ENCODE measurements around the gene WBP2NL.

The WBP2NL gene

GRCh38 chr22:42013385-42013784, 14.8 kb downstream of the WBP2NL start:
- ATAC-seq, result no peak
- TF ChIP-seq CREB5 (CRISPR knock-in tag; IDR thresholded peaks at IDR 0.05; ENCODE audit: low read depth) (no peak), ZFP3 (CRISPR knock-in tag; IDR thresholded peaks at IDR 0.05) (no peak), OSR1 (CRISPR knock-in tag; IDR thresholded peaks at IDR 0.05) (no peak), ZC3H10 (CRISPR knock-in tag; IDR thresholded peaks at IDR 0.05) (no peak), SNAI2 (CRISPR knock-in tag; IDR thresholded peaks at IDR 0.05) (no peak), ARNTL (CRISPR knock-in tag; IDR thresholded peaks at IDR 0.05; ENCODE audit: borderline replicate concordance, low read depth) (no peak), CSDC2 (CRISPR knock-in tag; IDR thresholded peaks at IDR 0.05) (no peak), ISL1 (CRISPR knock-in tag; IDR thresholded peaks at IDR 0.05) (no peak)

GRCh38 chr22:42016111-42016510, 17.5 kb downstream of the WBP2NL start:
- no peak for TF ChIP-seq ZC3H10 (CRISPR knock-in tag; IDR thresholded peaks at IDR 0.05)
- TF ChIP-seq ZNF565 (CRISPR knock-in tag; conservative IDR thresholded peaks at IDR 0.05; ENCODE audit: low read depth), result no peak
- no peak for TF ChIP-seq SNAI2 (CRISPR knock-in tag; IDR thresholded peaks at IDR 0.05)
- TF ChIP-seq ESRRG (CRISPR knock-in tag; IDR thresholded peaks at IDR 0.05), result no peak
- no peak for TF ChIP-seq ZFP30 (CRISPR knock-in tag; IDR thresholded peaks at IDR 0.05)
- TF ChIP-seq ZNF8 (CRISPR knock-in tag; IDR thresholded peaks at IDR 0.05), result no peak
- ATAC-seq, result no peak

GRCh38 chr22:42018224-42018623, 19.6 kb downstream of the WBP2NL start:
- no peak for TF ChIP-seq OSR1 (CRISPR knock-in tag; IDR thresholded peaks at IDR 0.05)
- TF ChIP-seq CSRNP3 (CRISPR knock-in tag; IDR thresholded peaks at IDR 0.05), result no peak
- no peak for TF ChIP-seq ZNF70 (CRISPR knock-in tag; IDR thresholded peaks at IDR 0.05)
- no peak for TF ChIP-seq POU6F1 (CRISPR knock-in tag; IDR thresholded peaks at IDR 0.05; ENCODE audit: borderline replicate concordance, low read depth)
- TF ChIP-seq SNAI2 (CRISPR knock-in tag; IDR thresholded peaks at IDR 0.05), result no peak
- no peak for TF ChIP-seq ISL1 (CRISPR knock-in tag; IDR thresholded peaks at IDR 0.05)
- TF ChIP-seq CSDC2 (CRISPR knock-in tag; IDR thresholded peaks at IDR 0.05), result no peak
- no peak for TF ChIP-seq ZC3H10 (CRISPR knock-in tag; IDR thresholded peaks at IDR 0.05)
- no peak for TF ChIP-seq TSHZ2 (CRISPR knock-in tag; IDR thresholded peaks at IDR 0.05)
- no peak for ATAC-seq

- ATAC-seq, result no peak
- TF ChIP-seq POU6F1 (CRISPR knock-in tag; IDR thresholded peaks at IDR 0.05; ENCODE audit: borderline replicate concordance, low read depth) (no peak), ISL1 (CRISPR knock-in tag; IDR thresholded peaks at IDR 0.05) (no peak), ZNF70 (CRISPR knock-in tag; IDR thresholded peaks at IDR 0.05) (no peak), ZC3H10 (CRISPR knock-in tag; IDR thresholded peaks at IDR 0.05) (no peak), SNAI2 (CRISPR knock-in tag; IDR thresholded peaks at IDR 0.05) (no peak), ESRRG (CRISPR knock-in tag; IDR thresholded peaks at IDR 0.05) (no peak), ZFP3 (CRISPR knock-in tag; IDR thresholded peaks at IDR 0.05) (no peak), ZNF8 (CRISPR knock-in tag; IDR thresholded peaks at IDR 0.05) (no peak), PPARA (CRISPR knock-in tag; IDR thresholded peaks at IDR 0.05; ENCODE audit: borderline replicate concordance) (no peak), PATZ1 (CRISPR knock-in tag; IDR thresholded peaks at IDR 0.05; ENCODE audit: borderline replicate concordance) (no peak), CSRNP3 (CRISPR knock-in tag; IDR thresholded peaks at IDR 0.05) (no peak), TSHZ2 (CRISPR knock-in tag; IDR thresholded peaks at IDR 0.05) (no peak), BACH2 (CRISPR knock-in tag; IDR thresholded peaks at IDR 0.05; ENCODE audit: borderline replicate concordance) (no peak), OSR1 (CRISPR knock-in tag; IDR thresholded peaks at IDR 0.05) (no peak)
These were observed 23.0 kb downstream of the WBP2NL start for GRCh38 chr22:42021571-42021970.
